Tibial nerve (tissue), 4 donors: ENCODE measurements around the gene MIGA1.

Experiments
- EP300 ChIP-seq, 2 donors: sonication (generic); formaldehyde crosslinking; IDR thresholded peaks; one replicate each; pipeline ENCODE4 v1.6.1; 2017; ENCODE audit warnings: antibody characterized with exemption in 2 of 2, mild to moderate bottlenecking in 1 of 2
- TF ChIP-seq, protein P1 (sequence below), 5 experiments: fragments of 200-600 bp in 3 of 5; fragments of 450-650 bp in 2 of 5; sonication (generic) in 3 of 5; IDR thresholded peaks; one replicate each; pipeline ENCODE4 v1.5.1; 2016 to 2019; ENCODE audit warnings: antibody characterized with exemption in 5 of 5, mild to moderate bottlenecking in 3 of 5, moderate library complexity in 2 of 5

DNA sequence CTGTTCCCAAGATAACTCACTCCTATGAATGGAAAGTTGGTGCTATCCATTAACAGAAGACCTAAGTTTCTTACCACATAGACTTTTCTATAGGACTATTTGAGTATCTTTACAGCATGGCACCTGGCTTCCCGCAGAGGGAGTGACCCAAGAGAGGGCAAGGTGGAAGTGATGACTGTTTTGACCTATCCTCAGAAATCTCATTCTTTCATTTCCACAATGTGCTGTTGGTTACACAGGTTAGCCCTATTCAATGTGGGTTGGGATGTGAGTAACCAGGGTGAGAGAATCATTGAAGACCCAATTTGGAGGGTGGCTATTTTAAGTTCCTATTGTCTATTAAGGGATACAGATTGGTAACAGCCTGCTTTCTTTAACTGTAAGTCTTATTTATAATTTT, 70.6 kb downstream of the MIGA1 start:
- TF ChIP-seq, protein P1, sequence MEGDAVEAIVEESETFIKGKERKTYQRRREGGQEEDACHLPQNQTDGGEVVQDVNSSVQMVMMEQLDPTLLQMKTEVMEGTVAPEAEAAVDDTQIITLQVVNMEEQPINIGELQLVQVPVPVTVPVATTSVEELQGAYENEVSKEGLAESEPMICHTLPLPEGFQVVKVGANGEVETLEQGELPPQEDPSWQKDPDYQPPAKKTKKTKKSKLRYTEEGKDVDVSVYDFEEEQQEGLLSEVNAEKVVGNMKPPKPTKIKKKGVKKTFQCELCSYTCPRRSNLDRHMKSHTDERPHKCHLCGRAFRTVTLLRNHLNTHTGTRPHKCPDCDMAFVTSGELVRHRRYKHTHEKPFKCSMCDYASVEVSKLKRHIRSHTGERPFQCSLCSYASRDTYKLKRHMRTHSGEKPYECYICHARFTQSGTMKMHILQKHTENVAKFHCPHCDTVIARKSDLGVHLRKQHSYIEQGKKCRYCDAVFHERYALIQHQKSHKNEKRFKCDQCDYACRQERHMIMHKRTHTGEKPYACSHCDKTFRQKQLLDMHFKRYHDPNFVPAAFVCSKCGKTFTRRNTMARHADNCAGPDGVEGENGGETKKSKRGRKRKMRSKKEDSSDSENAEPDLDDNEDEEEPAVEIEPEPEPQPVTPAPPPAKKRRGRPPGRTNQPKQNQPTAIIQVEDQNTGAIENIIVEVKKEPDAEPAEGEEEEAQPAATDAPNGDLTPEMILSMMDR (IDR thresholded peaks at IDR 0.05), result no peak
- TF ChIP-seq EP300 (IDR thresholded peaks at IDR 0.05), result no peak
